ENCODE data around the gene MBNL2. TPM values are rescaled to one million over a fixed set of nuclear protein-coding genes. Genes with fewer than 3 reads are reported as not detected.

MBNL2 gene
- total RNA-seq, 1 donor from 2014 or later: 12.4 TPM

DNA sequence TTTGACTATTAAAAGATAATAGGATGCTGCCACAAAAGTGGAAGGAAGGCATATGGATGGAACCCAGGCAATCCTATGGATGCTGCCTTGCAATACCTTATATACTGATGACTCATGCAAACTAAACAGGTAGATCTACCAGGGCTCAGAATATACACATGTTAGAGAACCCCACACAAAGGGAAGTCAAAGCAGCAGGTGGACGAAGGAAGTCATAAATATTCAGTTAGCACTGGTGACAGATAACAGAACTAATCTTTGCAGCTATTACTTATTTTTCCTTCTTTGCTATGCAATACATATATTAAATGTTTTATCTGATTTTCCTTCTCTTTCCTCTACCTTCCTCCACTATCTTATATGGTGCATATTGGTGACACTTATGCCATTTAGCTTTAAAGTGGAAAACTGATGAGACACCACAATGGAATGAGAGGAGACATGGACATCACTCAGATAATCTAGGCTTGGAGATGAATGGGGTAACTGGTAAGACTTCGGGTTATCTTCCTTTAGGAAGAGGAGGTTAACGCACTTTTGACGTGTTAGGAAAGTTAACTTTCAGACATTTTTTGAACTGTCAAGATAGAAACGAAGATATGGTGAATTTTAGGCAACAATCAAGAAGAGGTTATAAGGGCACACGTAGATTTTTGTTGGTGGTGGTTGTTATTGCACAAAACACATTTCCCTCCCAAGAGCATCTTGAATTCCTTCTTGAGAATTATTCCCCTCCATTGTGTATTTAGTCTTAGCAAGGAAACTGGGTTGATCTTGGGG, 39.8 kb upstream of the MBNL2 start:
- H3K27ac Mint-ChIP-seq (ENCODE audit: unreplicated experiment): no peak overlapping the region
- TF ChIP-seq, protein P1, sequence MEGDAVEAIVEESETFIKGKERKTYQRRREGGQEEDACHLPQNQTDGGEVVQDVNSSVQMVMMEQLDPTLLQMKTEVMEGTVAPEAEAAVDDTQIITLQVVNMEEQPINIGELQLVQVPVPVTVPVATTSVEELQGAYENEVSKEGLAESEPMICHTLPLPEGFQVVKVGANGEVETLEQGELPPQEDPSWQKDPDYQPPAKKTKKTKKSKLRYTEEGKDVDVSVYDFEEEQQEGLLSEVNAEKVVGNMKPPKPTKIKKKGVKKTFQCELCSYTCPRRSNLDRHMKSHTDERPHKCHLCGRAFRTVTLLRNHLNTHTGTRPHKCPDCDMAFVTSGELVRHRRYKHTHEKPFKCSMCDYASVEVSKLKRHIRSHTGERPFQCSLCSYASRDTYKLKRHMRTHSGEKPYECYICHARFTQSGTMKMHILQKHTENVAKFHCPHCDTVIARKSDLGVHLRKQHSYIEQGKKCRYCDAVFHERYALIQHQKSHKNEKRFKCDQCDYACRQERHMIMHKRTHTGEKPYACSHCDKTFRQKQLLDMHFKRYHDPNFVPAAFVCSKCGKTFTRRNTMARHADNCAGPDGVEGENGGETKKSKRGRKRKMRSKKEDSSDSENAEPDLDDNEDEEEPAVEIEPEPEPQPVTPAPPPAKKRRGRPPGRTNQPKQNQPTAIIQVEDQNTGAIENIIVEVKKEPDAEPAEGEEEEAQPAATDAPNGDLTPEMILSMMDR (IDR thresholded peaks at IDR 0.05; ENCODE audit: partially characterized antibody, unreplicated experiment): no peak
- no peaks in the 10 kb centered on the region for H3K4me1 Mint-ChIP-seq (ENCODE audit: low read depth, unreplicated experiment)
- H3K4me3 Mint-ChIP-seq (ENCODE audit: unreplicated experiment): no peak overlapping the region
- H3K27me3 Mint-ChIP-seq (ENCODE audit: unreplicated experiment): no peaks in the 10 kb centered on the region
- no peak for DNase-seq
- no peaks in the 10 kb centered on the region for H3K9me3 Mint-ChIP-seq (ENCODE audit: unreplicated experiment)
- peaks cover 5% of the 10 kb centered on the region for H3K36me3 Mint-ChIP-seq (ENCODE audit: unreplicated experiment)

DNA sequence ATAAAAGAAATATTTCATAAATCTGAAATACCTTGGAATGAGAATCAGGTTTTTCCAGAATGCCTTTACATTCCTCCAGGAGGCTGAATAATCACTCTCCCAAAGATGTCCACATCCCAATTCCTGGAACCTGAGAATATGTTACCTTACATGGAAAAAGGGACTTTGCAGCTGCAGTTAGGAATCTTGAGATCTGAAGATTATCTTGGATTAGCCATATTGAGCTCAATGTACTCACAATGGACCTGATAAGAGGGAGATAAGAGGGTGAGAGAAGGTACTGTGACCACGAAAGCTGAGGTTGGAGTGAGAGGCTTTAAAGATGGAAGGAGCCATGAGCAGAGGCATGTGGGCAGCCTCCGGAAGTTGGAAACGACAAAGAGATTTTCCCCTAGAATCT, 36.8 kb upstream of the MBNL2 start:
- TF ChIP-seq, protein P1 (IDR thresholded peaks at IDR 0.05; ENCODE audit: partially characterized antibody, unreplicated experiment): no peak

DNA sequence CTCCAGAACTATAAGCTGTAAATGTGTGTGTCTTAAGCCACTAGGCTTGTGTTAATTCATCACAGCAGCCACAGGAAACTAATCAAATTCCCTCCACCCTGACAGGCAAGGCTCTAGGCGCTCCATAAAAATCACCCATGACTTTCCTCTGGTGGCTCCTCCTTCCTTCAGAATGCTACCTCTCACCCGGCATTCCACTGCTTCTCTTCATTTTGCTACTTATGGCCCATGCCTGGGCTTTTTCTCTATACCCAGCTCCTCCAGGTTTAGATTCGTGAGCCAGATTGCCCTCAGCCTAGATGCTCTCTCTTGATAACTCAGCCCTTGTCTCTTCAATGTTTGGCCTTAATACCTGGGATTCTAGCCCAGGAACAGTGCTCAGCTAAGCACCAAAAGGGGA, 36.4 kb upstream of the MBNL2 start:
- Mint-ChIP-seq H3K36me3 (ENCODE audit: unreplicated experiment) (no peaks in the 10 kb centered on the region), H3K27me3 (ENCODE audit: unreplicated experiment) (peaks cover 3% of the 10 kb centered on the region), H3K27ac (ENCODE audit: unreplicated experiment) (no peak overlapping the region), H3K4me1 (ENCODE audit: low read depth, unreplicated experiment) (peaks cover 11% of the 10 kb centered on the region), H3K9me3 (ENCODE audit: unreplicated experiment) (no peaks in the 10 kb centered on the region), H3K4me3 (ENCODE audit: unreplicated experiment) (no peak overlapping the region)
- TF ChIP-seq, protein P1 (IDR thresholded peaks at IDR 0.05; ENCODE audit: partially characterized antibody, unreplicated experiment): no peak
- DNase-seq: no peak

More for the DNA sequence above, 36.8 kb upstream of the MBNL2 start:
- Mint-ChIP-seq H3K27ac (ENCODE audit: unreplicated experiment) (no peak overlapping the region), H3K9me3 (ENCODE audit: unreplicated experiment) (no peaks in the 10 kb centered on the region), H3K4me3 (ENCODE audit: unreplicated experiment) (no peak overlapping the region), H3K27me3 (ENCODE audit: unreplicated experiment) (peaks cover 3% of the 10 kb centered on the region), H3K36me3 (ENCODE audit: unreplicated experiment) (no peaks in the 10 kb centered on the region), H3K4me1 (ENCODE audit: low read depth, unreplicated experiment) (peaks cover 11% of the 10 kb centered on the region)
- DNase-seq: no peak

DNA sequence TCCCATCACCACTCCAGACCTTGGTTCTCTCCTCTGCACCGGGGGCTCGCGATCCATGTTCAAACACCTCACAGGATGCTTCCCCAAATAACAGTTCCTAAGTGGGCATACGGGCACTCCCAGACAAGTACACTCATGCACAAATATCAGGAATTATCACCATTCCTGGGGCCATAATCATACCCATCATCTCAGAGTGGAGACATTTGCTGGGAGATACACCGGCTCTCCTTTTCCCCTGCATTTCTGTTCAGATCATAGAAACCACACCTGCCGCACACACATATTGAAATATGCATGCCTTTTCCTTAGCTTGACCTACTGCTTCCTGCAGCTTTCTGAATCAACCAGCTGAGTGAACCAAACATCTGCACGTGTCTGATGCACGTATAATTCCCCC, 33.9 kb upstream of the MBNL2 start:
- Mint-ChIP-seq H3K36me3 (ENCODE audit: unreplicated experiment) (no peaks in the 10 kb centered on the region), H3K4me3 (ENCODE audit: unreplicated experiment) (no peak overlapping the region), H3K27me3 (ENCODE audit: unreplicated experiment) (peaks cover 3% of the 10 kb centered on the region), H3K27ac (ENCODE audit: unreplicated experiment) (no peak overlapping the region), H3K4me1 (ENCODE audit: low read depth, unreplicated experiment) (peaks cover 11% of the 10 kb centered on the region), H3K9me3 (ENCODE audit: unreplicated experiment) (no peaks in the 10 kb centered on the region)
- no peak for DNase-seq
- TF ChIP-seq, protein P1 (IDR thresholded peaks at IDR 0.05; ENCODE audit: partially characterized antibody, unreplicated experiment): no peak

DNA sequence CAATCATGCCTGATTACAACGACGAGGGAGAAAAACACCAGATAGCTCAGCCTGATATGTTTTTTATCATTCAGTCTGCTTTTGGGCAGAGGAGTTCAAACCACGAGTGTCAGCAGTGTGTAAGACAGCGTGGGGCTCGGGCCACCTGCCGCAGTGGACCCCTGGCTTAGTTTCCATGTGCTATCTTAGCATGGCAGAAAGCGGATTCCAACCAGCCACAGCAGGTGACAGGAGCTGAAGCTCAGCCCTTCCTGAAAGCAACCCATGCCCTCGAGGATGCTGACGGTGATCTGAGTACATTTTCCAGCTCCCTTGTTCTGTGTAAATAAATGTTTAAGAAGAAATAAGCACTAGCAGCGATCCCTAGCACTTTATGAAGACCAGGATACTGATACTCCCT, 32.2 kb upstream of the MBNL2 start:
- no peak overlapping the region for H3K27ac Mint-ChIP-seq (ENCODE audit: unreplicated experiment)
- H3K4me1 Mint-ChIP-seq (ENCODE audit: low read depth, unreplicated experiment): peaks cover 11% of the 10 kb centered on the region
- H3K36me3 Mint-ChIP-seq (ENCODE audit: unreplicated experiment): no peaks in the 10 kb centered on the region
- TF ChIP-seq, protein P1 (IDR thresholded peaks at IDR 0.05; ENCODE audit: partially characterized antibody, unreplicated experiment): no peak
- no peaks in the 10 kb centered on the region for H3K9me3 Mint-ChIP-seq (ENCODE audit: unreplicated experiment)
- no peak overlapping the region for H3K4me3 Mint-ChIP-seq (ENCODE audit: unreplicated experiment)
- peaks cover 3% of the 10 kb centered on the region for H3K27me3 Mint-ChIP-seq (ENCODE audit: unreplicated experiment)
- no peak for DNase-seq
